ENCODE data around the gene AGBL4. TPM values are rescaled to one million over a fixed set of nuclear protein-coding genes. Genes with fewer than 3 reads are reported as not detected.
"Not testable (repeated sequence)": the region's sequence is repeated elsewhere in the genome, so short reads cannot be mapped to it uniquely, and the experiment has no call there.

AGBL4 gene
- total RNA-seq, 1 experiment from 2014 or later: 0.33 TPM

DNA sequence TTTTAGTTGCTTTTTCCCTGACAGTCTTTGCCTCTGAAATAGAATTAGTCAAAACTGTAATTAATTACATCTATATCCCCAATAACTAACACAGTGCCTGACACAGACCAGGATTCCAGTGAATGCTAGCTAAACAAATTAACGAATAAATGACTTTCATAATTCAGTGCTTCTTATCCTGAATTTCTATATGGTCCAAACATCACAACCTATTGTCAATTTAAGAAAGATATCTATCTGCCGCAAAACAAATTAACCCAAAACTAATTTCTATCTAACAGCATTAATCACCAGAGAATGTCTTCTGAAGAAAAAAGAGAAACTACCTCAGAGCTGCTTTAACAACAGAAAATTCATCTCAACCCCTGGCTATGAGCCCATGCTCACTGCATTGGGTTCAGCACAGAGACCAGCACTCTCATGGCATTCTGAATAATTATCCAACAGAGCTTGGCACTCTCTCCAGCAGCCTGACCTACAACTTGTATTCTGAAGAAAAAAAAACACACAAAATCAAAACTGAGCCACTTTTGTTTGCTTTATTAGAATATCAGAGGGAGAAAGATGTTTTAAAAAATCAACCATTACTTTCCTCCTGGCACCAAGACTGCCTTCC is 699.7 kb downstream of the AGBL4 start:
- intact Hi-C loops (cut with micrococcal nuclease): no loop called here
- no peak for DNase-seq
- Histone ChIP-seq H3K36me3 (ENCODE audit: low read depth, low read length) (no peaks in the 10 kb centered on the region), H3K79me2 (ENCODE audit: low read length) (no peaks in the 10 kb centered on the region), H3K27me3 (ENCODE audit: low read length) (no peaks in the 10 kb centered on the region), H3K9me2 (replicated peaks; ENCODE audit: low read length) (no peaks in the 10 kb centered on the region), H2AFZ (ENCODE audit: low read length) (no peak overlapping the region), H3K4me3 (ENCODE audit: low read length) (no peak overlapping the region), H3K9me3 (ENCODE audit: low read length) (no peaks in the 10 kb centered on the region), H4K20me1 (ENCODE audit: low read length) (no peaks in the 10 kb centered on the region), H3K27ac (ENCODE audit: low read length) (no peak overlapping the region), H3K4me1 (ENCODE audit: insufficient read depth, low read length) (peaks cover 30% of the 10 kb centered on the region), H3K4me2 (ENCODE audit: low read length) (no peak overlapping the region), H3F3A (ENCODE audit: low read length, unreplicated experiment) (peaks cover 6% of the 10 kb centered on the region), H3K9ac (ENCODE audit: low read length) (no peak overlapping the region)
- CTCF ChIA-PET: no interaction called here
- TF ChIP-seq, protein P1, sequence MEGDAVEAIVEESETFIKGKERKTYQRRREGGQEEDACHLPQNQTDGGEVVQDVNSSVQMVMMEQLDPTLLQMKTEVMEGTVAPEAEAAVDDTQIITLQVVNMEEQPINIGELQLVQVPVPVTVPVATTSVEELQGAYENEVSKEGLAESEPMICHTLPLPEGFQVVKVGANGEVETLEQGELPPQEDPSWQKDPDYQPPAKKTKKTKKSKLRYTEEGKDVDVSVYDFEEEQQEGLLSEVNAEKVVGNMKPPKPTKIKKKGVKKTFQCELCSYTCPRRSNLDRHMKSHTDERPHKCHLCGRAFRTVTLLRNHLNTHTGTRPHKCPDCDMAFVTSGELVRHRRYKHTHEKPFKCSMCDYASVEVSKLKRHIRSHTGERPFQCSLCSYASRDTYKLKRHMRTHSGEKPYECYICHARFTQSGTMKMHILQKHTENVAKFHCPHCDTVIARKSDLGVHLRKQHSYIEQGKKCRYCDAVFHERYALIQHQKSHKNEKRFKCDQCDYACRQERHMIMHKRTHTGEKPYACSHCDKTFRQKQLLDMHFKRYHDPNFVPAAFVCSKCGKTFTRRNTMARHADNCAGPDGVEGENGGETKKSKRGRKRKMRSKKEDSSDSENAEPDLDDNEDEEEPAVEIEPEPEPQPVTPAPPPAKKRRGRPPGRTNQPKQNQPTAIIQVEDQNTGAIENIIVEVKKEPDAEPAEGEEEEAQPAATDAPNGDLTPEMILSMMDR (conservative IDR thresholded peaks at IDR 0.05; ENCODE audit: low read depth, low read length): no peak
- TF ChIP-seq EZH2phosphoT487 (IDR thresholded peaks at IDR 0.05; ENCODE audit: borderline replicate concordance, low read length): no peak
- TF ChIP-seq EZH2 (IDR thresholded peaks at IDR 0.05; ENCODE audit: low read length, unreplicated experiment): no peak
- POLR2A ChIA-PET (ENCODE audit: unreplicated experiment): no interaction called here
- ATAC-seq: no peak
- no TSS peak for BruUV-seq (replicated peaks)

DNA sequence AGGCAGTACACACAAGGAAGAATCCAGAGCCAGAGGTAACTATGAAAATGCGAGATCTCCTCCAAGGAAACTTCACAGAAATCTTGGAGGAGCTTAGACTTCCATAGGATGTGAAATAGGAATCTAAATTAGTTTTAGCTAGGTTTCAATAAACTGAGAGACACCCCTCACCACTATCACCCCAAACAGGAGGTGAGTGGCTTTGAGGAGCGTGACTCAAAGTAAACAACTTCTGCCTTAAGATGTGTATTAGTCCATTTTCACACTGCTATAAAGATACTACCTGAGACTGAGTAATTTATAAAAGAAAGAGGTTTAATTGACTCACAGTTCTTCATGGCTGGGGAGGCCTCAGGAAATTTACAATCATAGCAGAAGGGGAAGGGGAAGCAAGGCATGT is 703.3 kb downstream of the AGBL4 start:
- H4K20me1 ChIP-seq (ENCODE audit: low read length); H3K9me2 ChIP-seq (replicated peaks; ENCODE audit: low read length); BruUV-seq (replicated peaks); H3K9me3 ChIP-seq (ENCODE audit: low read length); H3K27me3 ChIP-seq (ENCODE audit: low read length); H3K79me2 ChIP-seq (ENCODE audit: low read length); H3K36me3 ChIP-seq (ENCODE audit: low read depth, low read length); H2AFZ ChIP-seq (ENCODE audit: low read length); H3K4me3 ChIP-seq (ENCODE audit: low read length); H3F3A ChIP-seq (ENCODE audit: low read length, unreplicated experiment): not testable (repeated sequence)
- peak overlapping the region; percentile 77 for H3K27ac ChIP-seq (ENCODE audit: low read length)
- H3K4me2 ChIP-seq (ENCODE audit: low read length): peak overlapping the region; percentile 53; the same call in 1 of the 2 replicates
- CTCF ChIA-PET: interaction anchor here (0.5 kb wide), 1 partner anchor 220 kb away, joined by 4 read pairs; no protein-coding TSS in a partner anchor
- POLR2A ChIA-PET (ENCODE audit: unreplicated experiment): interaction anchor here (0.6 kb wide), 1 partner anchor 786 kb away, joined by 3 read pairs; no protein-coding TSS in a partner anchor
- DNase-seq (peak; percentile 64), ATAC-seq (peak; percentile 85)
- intact Hi-C loops (cut with micrococcal nuclease): loop anchor here (1.0 to 2.0 kb wide), 3 partner anchors 26 to 404 kb away; no protein-coding TSS in a partner anchor
- H3K9ac ChIP-seq (ENCODE audit: low read length): peak overlapping the region; percentile 3; the same call in 1 of the 2 replicates
- H3K4me1 ChIP-seq (ENCODE audit: insufficient read depth, low read length): peaks cover 31% of the 10 kb centered on the region

DNA sequence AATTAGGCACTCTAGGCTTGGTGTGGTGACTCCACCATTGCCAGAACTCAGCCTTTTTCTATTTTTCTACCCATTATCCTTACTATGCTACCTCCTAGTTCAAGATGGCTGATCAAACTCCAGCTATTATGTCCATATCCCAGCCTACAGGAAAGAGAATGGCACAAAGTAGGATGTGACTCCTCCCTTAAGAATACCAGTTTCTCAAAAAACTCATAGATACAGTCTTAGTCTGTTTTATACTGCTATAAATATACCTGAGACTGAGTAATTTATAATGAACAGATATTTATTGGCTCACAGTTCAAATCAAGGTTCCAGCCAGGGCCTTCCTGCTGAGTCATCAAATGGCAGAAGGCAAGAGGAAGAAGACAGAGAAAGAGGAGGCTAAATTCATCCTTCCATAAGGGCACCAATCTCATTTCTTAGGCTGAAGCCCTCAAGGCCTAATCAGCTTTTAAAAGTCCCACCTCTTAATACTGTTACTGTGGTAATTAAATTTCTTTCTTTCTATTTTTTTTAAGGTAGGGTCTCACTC is 704.3 kb downstream of the AGBL4 start:
- Histone ChIP-seq H3F3A (ENCODE audit: low read length, unreplicated experiment) (peaks cover 6% of the 10 kb centered on the region), H3K9me2 (replicated peaks; ENCODE audit: low read length) (no peaks in the 10 kb centered on the region), H3K27ac (ENCODE audit: low read length) (peak overlapping the region; percentile 77), H3K9ac (ENCODE audit: low read length) (peak overlapping the region; percentile 3; the same call in 1 of the 2 replicates), H3K4me2 (ENCODE audit: low read length) (no peak overlapping the region), H3K9me3 (ENCODE audit: low read length) (no peaks in the 10 kb centered on the region), H3K79me2 (ENCODE audit: low read length) (no peaks in the 10 kb centered on the region), H3K4me1 (ENCODE audit: insufficient read depth, low read length) (peaks cover 31% of the 10 kb centered on the region), H3K36me3 (ENCODE audit: low read depth, low read length) (no peaks in the 10 kb centered on the region), H3K4me3 (ENCODE audit: low read length) (no peak overlapping the region), H3K27me3 (ENCODE audit: low read length) (no peaks in the 10 kb centered on the region), H4K20me1 (ENCODE audit: low read length) (no peaks in the 10 kb centered on the region), H2AFZ (ENCODE audit: low read length) (no peak overlapping the region)
- no peak for TF ChIP-seq EZH2phosphoT487 (IDR thresholded peaks at IDR 0.05; ENCODE audit: borderline replicate concordance, low read length)
- no peak for TF ChIP-seq EZH2 (IDR thresholded peaks at IDR 0.05; ENCODE audit: low read length, unreplicated experiment)
- TF ChIP-seq, protein P1 (conservative IDR thresholded peaks at IDR 0.05; ENCODE audit: low read depth, low read length): no peak
- CTCF ChIA-PET: no interaction called here
- intact Hi-C loops (cut with micrococcal nuclease): no loop called here
- ATAC-seq (peak; percentile 58), DNase-seq (peak; percentile 71)
- POLR2A ChIA-PET (ENCODE audit: unreplicated experiment): no interaction called here
- no TSS peak for BruUV-seq (replicated peaks)
